Erythroblast (primary cell): ENCODE measurements around the gene TNFRSF13B.

ENCODE experiments used
- GATA1 ChIP-seq: IDR thresholded peaks from 2 replicates; pipeline ENCODE4 v1.6.1; 2011; ENCODE audit warnings: low read depth, mild to moderate bottlenecking, control low read depth, low read length, moderate library complexity
- POLR2A ChIP-seq: IDR thresholded peaks from 2 replicates; pipeline ENCODE4 v1.6.1; 2011; ENCODE audit warnings: mild to moderate bottlenecking, low read length

DNA sequence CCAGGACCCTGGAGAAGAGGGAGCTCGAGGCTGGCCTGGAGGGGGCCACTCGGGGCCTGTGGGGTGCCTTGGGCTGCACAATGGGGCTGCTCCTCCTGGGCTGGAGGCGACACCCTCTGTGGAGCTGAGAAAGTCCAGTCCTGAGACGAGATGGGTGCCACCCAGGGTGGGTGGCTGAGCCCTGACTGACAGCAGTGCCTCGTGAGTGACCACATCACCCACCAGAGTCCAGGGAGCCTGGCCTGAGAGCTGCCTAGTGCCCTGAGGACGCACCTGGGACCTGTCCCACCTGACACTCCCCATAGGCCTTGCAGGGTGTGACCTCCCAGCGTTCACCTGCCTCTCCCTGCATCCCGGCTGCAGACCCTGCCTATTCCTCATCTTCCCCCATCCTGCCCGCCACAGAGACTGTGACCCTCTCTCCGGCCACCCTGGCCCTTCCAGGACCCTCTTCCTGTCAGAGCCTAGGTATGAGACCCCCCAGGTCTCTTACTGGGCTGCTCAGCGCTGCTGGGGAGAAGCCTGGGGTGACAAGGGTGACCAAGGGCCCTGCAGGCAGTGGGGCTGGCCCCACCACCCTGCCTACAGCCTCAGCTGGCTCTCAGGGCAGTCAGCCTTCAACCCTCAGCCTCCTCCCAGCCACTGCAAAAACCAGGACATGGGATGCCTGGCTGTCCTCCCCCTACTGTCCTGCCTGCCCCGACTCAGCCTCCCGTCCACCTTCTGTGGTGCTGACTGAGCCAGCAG, 41.2 kb downstream of the TNFRSF13B start:
- TF ChIP-seq POLR2A (no peak), GATA1 (no peak)
